H1 (cell line): ENCODE results near the gene GSTM3. TPM values are rescaled to one million over a fixed set of nuclear protein-coding genes. Genes with fewer than 3 reads are reported as not detected.

Experiments
- CHD1 ChIP-seq: IDR thresholded peaks from 2 replicates; pipeline ENCODE4 v1.6.1; 2012; ENCODE audit warnings: low read depth, low read length, improper control_type of control experiment
- polyA plus RNA-seq, 7 experiments: library from polyadenylated mRNA; depleted of rRNA in 3 of 7; stranded (reverse) in 5 of 7; unstranded in 2 of 7; fragments of >200 nt in 5 of 7; fragments of 200-250 nt in 2 of 7; gene quantifications; 1 replicate in 5 of 7; 2 replicates in 1 of 7; 4 replicates in 1 of 7; pipeline versions ENCODE4 v1.2.1 to v1.2.3, GENCODE V29; 2011 to 2013; ENCODE audit warnings: missing spikeins in 2 of 7, mixed read lengths in 2 of 7
- total RNA-seq: library from RNA; stranded (reverse); fragmentation: NEBNext Ultra II Directional; extraction: Animal tissue kit (Norgen Biotek cat#: 25700); gene quantifications from 2 replicates; pipeline ENCODE4 v1.2.1, GENCODE V29; 2021

GSTM3 gene
- total and polyA plus RNA-seq, 2 of the 8 experiments (the other 6 are each of a cell fraction or from before 2014, with no cell fraction given), result 2.2 to 5.1 TPM

- TF ChIP-seq CHD1, result no peak
Measured at GRCh38 chr1:109739738-109740614, 862 bp downstream of the GSTM3 start (continued).
